Activated CD4-positive, alpha-beta T cell treated with anti-CD3 and anti-CD28 coated beads, Interleukin-2, amount 10 ng/mL, durations not matched to agents 24 days and 14 days (primary cell): ENCODE measurements around the gene GPRC5B. TPM values are rescaled to one million over a fixed set of nuclear protein-coding genes. Genes with fewer than 3 reads are reported as not detected.

ENCODE experiments used
- DNase-seq: peaks from one replicate; pipeline ENCODE4 v3.0.0; 2022
- H3K27ac Mint-ChIP-seq: one replicate; pipeline ENCODE4 v1.8.0; 2022; ENCODE audit warnings: mild to moderate bottlenecking, mixed read lengths
- H3K27me3 Mint-ChIP-seq: one replicate; pipeline ENCODE4 v1.8.0; 2022; ENCODE audit warnings: mixed read lengths
- H3K36me3 Mint-ChIP-seq: one replicate; pipeline ENCODE4 v1.8.0; 2022; ENCODE audit warnings: low read depth, mild to moderate bottlenecking, mixed read lengths
- H3K4me1 Mint-ChIP-seq: one replicate; pipeline ENCODE4 v1.8.0; 2021; ENCODE audit warnings: mixed read lengths
- H3K4me3 Mint-ChIP-seq: one replicate; pipeline ENCODE4 v1.8.0; 2022; ENCODE audit warnings: mild to moderate bottlenecking, moderate library complexity, mixed read lengths
- H3K9me3 Mint-ChIP-seq: one replicate; pipeline ENCODE4 v1.8.0; 2021; ENCODE audit warnings: mixed read lengths
- intact Hi-C: fragments of 100-400 bp; cut with micrococcal nuclease; formaldehyde crosslinking; loops from one replicate; pipeline ENCODE4 v1.15.1; 2023
- total RNA-seq: library from RNA; stranded (reverse); gene quantifications from 2 replicates; pipeline ENCODE4 v1.2.3, GENCODE V29; 2022

GPRC5B gene
- total RNA-seq, 1 donor from 2014 or later: 0.28 TPM

GRCh38 chr16:19874026-19874425, 10.6 kb downstream of the GPRC5B start:
- no peak overlapping the region for H3K4me3 Mint-ChIP-seq
- no peak for DNase-seq
- no peaks in the 10 kb centered on the region for H3K27me3 Mint-ChIP-seq
- intact Hi-C loops: no loop called here
- no peaks in the 10 kb centered on the region for H3K9me3 Mint-ChIP-seq
- no peaks in the 10 kb centered on the region for H3K4me1 Mint-ChIP-seq
- no peaks in the 10 kb centered on the region for H3K36me3 Mint-ChIP-seq
- no peak overlapping the region for H3K27ac Mint-ChIP-seq

GRCh38 chr16:19872935-19873334, 11.7 kb downstream of the GPRC5B start:
- Mint-ChIP-seq H3K9me3 (no peaks in the 10 kb centered on the region), H3K27me3 (no peaks in the 10 kb centered on the region), H3K36me3 (no peaks in the 10 kb centered on the region), H3K27ac (no peak overlapping the region), H3K4me3 (no peak overlapping the region), H3K4me1 (no peaks in the 10 kb centered on the region)
- no peak for DNase-seq
- intact Hi-C loops: no loop called here

DNA sequence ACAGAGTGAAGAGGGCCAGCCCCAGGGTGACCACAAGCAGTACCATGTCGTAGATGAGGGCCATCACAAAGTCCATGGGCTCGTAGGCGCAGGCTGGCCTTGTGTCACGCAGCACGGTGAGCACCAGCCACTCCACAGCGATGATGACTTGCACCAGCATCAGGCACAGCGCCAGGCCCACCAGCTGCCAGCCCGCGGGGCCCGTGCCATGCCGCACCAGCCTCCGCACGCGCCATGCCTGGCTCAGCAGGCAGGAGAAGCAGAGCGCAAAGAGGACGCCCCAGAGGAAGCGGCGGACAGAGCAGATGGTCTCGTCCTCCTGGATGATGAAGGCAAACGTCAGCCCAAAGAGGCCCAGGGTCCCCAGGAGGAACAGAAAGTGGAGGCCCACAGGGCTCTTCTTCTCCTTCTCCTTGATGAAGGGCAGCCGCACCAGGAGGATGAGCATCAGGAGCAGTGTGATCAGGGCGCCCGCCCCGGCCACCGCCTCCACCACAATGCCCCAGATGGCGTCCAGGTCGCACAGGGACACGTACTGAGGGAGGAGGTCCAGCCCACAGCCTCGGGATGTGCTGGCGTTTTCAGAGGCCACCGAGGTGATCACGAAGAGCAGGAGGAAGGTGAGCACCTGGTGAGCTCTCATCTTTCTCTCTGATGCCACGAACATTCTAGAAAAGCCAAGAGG, 12.3 kb downstream of the GPRC5B start:
- no peak overlapping the region for H3K27ac Mint-ChIP-seq
- H3K36me3 Mint-ChIP-seq: no peaks in the 10 kb centered on the region
- H3K9me3 Mint-ChIP-seq: no peaks in the 10 kb centered on the region
- H3K4me3 Mint-ChIP-seq: no peak overlapping the region
- DNase-seq: no peak
- no peaks in the 10 kb centered on the region for H3K27me3 Mint-ChIP-seq
- H3K4me1 Mint-ChIP-seq: no peaks in the 10 kb centered on the region
- intact Hi-C loops: no loop called here

DNA sequence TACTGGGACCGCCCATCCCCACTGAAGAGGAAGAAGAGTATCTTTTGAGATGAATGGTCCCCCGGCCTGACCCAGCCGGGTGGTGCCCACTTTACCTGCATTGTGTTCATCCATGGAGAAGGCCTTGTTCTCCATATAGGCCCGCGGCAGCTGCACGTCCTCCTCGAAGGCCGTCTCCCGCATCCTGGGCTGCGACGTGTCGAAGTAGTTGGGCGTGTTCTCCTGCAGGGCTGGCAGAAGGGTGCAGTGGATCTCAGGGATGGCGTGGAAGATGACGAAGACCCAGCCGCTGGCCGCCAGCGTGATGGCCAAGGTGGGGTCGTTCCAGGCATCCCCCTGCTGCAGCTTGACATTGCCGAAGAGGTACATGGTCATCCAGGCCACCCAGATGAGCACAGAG, 12.9 kb downstream of the GPRC5B start:
- no peaks in the 10 kb centered on the region for H3K9me3 Mint-ChIP-seq

DNA sequence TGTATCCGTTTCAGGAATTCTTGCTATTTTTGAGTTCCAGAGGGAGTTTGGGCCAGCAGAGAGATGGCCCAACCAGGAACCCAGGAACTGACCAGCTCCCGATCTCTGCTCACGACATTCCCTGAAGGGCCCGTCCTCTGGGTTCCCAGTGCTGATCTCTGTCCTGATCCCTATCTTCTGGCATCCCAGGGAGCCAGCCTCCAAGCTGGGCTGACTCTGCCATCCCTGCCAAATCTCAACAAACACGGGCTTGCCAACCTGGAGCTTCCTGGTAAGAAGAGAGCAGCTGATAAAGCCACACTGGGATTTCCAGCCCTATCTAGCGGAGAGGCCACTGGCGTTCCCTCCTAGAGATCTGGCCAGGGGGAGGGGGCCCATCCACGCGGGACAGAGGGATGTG, 16.2 kb downstream of the GPRC5B start:
- no peaks in the 10 kb centered on the region for H3K27me3 Mint-ChIP-seq
- H3K4me1 Mint-ChIP-seq: no peaks in the 10 kb centered on the region
- H3K36me3 Mint-ChIP-seq: no peaks in the 10 kb centered on the region
- intact Hi-C loops: no loop called here
- H3K9me3 Mint-ChIP-seq: no peaks in the 10 kb centered on the region
- no peak overlapping the region for H3K27ac Mint-ChIP-seq
- no peak for DNase-seq
- no peak overlapping the region for H3K4me3 Mint-ChIP-seq

More for the DNA sequence above, 12.9 kb downstream of the GPRC5B start:
- Mint-ChIP-seq H3K27me3 (no peaks in the 10 kb centered on the region), H3K27ac (no peak overlapping the region), H3K36me3 (no peaks in the 10 kb centered on the region), H3K4me3 (no peak overlapping the region), H3K4me1 (no peaks in the 10 kb centered on the region)
- intact Hi-C loops: no loop called here
- DNase-seq: no peak

DNA sequence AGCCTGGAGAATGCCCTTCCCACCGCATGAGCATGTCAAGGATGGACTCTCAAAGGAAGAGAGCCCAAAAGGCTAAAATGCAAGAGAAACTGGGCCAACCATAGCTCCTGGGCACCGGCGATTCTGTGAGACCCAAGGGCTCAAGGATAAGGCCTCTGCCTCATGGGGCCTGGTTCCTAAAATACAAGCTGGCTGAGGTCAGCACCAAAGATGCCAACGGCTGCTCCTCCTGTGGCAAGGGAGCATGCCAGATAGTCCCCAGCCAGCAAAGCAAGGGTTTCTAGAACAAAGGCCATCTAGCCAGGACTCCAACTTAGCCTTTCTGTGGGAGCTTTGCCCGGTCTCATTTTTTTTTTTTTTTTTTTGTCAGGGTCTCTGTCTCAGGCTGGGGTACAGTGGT, 20.1 kb downstream of the GPRC5B start:
- no peak overlapping the region for H3K4me3 Mint-ChIP-seq
- DNase-seq: no peak
- intact Hi-C loops: no loop called here
- no peaks in the 10 kb centered on the region for H3K4me1 Mint-ChIP-seq
- no peaks in the 10 kb centered on the region for H3K36me3 Mint-ChIP-seq
- H3K9me3 Mint-ChIP-seq: no peaks in the 10 kb centered on the region
- H3K27me3 Mint-ChIP-seq: no peaks in the 10 kb centered on the region
- H3K27ac Mint-ChIP-seq: no peak overlapping the region

DNA sequence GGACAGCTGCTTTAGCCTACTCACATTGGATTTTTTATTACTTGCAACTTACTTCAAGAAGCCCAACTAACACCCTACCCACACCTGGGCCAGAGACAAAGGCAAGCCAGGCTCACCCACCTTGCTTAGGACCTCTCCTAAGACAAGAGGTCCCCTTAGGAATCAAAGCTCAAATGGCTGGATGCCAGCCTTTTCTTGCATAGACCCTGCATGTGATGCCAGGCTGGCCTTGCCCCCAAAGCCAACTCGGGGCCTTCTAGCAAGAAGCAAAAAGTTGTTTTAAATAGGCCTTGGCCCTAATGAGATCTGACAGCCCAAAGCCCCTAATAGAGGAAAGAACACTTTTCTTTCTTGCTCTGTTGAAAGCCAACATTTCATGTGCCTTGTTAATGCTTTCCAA, 20.7 kb downstream of the GPRC5B start:
- no peaks in the 10 kb centered on the region for H3K4me1 Mint-ChIP-seq

DNA sequence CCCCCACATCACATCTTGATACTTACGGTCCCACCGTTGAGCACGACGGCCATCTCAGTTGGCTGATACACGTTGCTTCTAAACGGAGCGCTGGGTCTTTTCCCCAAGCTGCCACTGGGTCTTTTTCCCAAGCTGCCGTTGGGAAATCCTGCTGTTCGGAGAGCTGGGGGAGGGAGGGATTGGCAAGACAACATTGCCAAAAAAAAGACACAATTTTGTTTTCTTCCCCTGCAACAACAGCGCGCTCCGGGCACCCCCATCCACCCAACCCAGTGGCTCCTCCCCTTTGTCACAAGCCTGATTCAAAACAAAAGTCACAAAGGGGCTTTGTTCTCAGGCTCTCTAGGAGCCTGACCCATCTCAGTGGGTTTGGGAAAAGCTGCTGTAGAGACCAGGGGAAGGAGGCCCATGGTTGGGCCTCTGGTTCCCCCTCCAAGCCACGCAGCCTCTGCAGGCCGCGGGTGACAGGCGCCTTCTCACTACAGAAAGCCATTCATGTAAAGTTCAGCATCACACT, 22.8 kb downstream of the GPRC5B start:
- Mint-ChIP-seq H3K36me3 (no peaks in the 10 kb centered on the region), H3K9me3 (no peaks in the 10 kb centered on the region), H3K4me1 (no peaks in the 10 kb centered on the region), H3K27ac (no peak overlapping the region), H3K27me3 (no peaks in the 10 kb centered on the region), H3K4me3 (no peak overlapping the region)
- no peak for DNase-seq
- intact Hi-C loops: no loop called here

More for the DNA sequence above, 20.7 kb downstream of the GPRC5B start:
- Mint-ChIP-seq H3K4me3 (no peak overlapping the region), H3K9me3 (no peaks in the 10 kb centered on the region), H3K36me3 (no peaks in the 10 kb centered on the region), H3K27me3 (no peaks in the 10 kb centered on the region), H3K27ac (no peak overlapping the region)
- no peak for DNase-seq
- intact Hi-C loops: no loop called here

GRCh38 chr16:19861133-19861532, 23.5 kb downstream of the GPRC5B start:
- intact Hi-C loops: no loop called here
- no peak for DNase-seq
- no peak overlapping the region for H3K4me3 Mint-ChIP-seq
- no peaks in the 10 kb centered on the region for H3K9me3 Mint-ChIP-seq
- H3K36me3 Mint-ChIP-seq: no peaks in the 10 kb centered on the region
- H3K27ac Mint-ChIP-seq: no peak overlapping the region
- H3K4me1 Mint-ChIP-seq: no peaks in the 10 kb centered on the region
- no peaks in the 10 kb centered on the region for H3K27me3 Mint-ChIP-seq

DNA sequence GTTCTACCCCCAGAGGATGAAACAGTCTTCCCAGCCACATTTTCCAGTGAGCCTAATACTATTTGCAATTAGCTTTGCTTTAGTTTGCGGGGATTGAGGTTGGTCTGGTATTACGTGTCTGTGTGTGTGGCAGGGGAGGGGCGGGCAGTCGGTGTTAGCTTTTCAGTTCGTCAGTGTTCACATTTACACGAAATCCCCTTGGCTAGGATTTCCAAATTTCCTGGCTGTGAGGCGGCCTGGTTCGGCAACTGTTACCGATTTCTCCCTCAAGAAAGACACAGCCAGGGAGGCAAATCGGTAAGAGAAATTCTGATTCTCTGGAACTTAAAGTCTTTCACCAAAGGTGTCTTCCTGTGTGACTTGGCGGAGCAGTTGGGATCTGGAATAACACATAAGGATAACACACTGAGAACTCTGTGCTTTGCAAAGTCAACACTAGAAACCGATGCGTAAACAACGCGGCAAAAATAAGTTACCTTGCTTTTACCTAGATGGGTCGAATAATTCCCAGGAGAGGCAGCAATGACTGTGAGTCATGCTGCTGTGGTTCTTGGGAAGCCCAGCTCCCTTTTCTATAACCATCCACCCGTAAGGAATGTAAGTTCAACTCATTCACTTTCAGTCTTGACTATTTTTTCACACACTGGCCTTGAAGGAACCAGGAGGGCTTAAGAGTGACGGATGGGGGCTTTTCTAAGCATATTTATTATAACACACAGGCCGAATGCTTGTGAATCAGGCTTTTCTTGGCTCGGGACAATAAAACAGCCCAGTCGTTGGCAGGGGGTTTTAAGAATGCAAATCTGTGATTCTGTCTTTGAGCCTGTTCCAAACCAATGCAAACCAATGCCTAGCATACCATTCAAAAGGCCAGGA, 24.2 kb downstream of the GPRC5B start:
- no peak overlapping the region for H3K27ac Mint-ChIP-seq
- intact Hi-C loops: no loop called here
- no peak for DNase-seq
- H3K36me3 Mint-ChIP-seq: no peaks in the 10 kb centered on the region
- H3K4me1 Mint-ChIP-seq: no peaks in the 10 kb centered on the region
- H3K9me3 Mint-ChIP-seq: no peaks in the 10 kb centered on the region
- H3K4me3 Mint-ChIP-seq: no peak overlapping the region
- H3K27me3 Mint-ChIP-seq: no peaks in the 10 kb centered on the region

DNA sequence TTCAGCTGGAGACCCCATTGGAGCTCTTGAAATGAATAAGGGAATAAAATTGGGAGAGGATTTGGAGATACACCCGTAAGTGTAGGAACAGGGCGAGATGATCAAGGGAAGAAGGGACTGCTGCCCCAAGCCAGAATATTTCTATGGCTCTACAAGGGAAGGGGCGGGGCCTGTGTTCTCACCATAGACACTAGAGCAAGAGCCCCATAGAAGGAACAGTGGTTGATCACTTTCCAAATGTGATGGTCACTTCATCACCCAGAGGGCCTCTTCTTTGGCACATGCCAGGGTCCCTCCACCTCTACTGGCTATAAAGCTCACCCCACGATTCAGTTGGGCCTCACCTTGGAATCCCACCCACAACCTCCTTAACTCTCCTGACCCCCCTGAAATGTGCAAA, 25.0 kb downstream of the GPRC5B start:
- intact Hi-C loops: no loop called here
- Mint-ChIP-seq H3K27me3 (no peaks in the 10 kb centered on the region), H3K27ac (no peak overlapping the region)

GRCh38 chr16:19859166-19859565, 25.5 kb downstream of the GPRC5B start:
- intact Hi-C loops: no loop called here
- Mint-ChIP-seq H3K27me3 (no peaks in the 10 kb centered on the region), H3K36me3 (no peaks in the 10 kb centered on the region), H3K4me1 (no peaks in the 10 kb centered on the region), H3K4me3 (no peak overlapping the region), H3K9me3 (no peaks in the 10 kb centered on the region), H3K27ac (no peak overlapping the region)
- no peak for DNase-seq

More for the DNA sequence above, 25.0 kb downstream of the GPRC5B start:
- no peaks in the 10 kb centered on the region for H3K9me3 Mint-ChIP-seq
- H3K4me3 Mint-ChIP-seq: no peak overlapping the region
- no peaks in the 10 kb centered on the region for H3K4me1 Mint-ChIP-seq
- no peak for DNase-seq
- H3K36me3 Mint-ChIP-seq: no peaks in the 10 kb centered on the region

DNA sequence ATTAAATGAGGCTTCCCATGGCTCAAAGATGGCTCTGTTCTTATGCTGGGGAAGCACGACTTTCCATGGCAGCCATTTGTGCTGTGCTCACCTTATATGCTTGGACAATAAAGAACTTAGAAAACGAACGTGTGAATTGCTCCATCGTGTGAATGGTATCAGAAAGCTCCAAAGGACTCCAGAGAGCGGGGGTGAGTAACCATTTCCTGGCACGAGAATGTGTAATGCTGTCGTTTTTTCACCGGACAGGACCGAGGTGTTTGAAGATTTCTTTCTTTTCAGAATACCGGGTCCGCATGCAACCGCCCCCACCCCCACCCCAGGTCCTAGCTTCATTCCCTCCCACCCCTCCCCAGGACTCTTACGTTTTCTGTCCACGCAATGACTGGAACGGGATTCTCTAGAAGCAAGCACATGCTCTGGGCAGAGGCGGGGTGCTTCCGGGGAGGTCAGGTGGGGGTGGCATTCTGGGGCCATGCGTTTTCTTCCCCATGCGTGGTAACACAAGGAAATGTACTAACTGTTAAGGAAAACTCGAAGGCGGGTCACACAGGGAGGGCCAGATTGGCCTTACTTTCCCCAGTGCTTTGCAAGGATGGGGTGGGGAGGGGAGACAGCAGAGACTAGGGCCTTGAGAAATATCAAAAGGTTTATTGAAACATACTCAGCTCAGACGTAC, 26.2 kb downstream of the GPRC5B start:
- no peaks in the 10 kb centered on the region for H3K36me3 Mint-ChIP-seq
- H3K9me3 Mint-ChIP-seq: no peaks in the 10 kb centered on the region
- no peak overlapping the region for H3K27ac Mint-ChIP-seq
- no peak overlapping the region for H3K4me3 Mint-ChIP-seq
- no peaks in the 10 kb centered on the region for H3K4me1 Mint-ChIP-seq
- H3K27me3 Mint-ChIP-seq: no peaks in the 10 kb centered on the region
- intact Hi-C loops: no loop called here
- DNase-seq: no peak
